ENCODE data around the gene RFXAP.

GRCh38 chr13:36806102-36806501 lies 12.9 kb upstream of the RFXAP start:
- TF ChIP-seq CTCF (IDR thresholded peaks at IDR 0.05 in 2 of 3, conservative IDR thresholded peaks at IDR 0.05 in 1 of 3; ENCODE audit: insufficient read depth in 2 of 3, low read depth in 1 of 3, low read length in 3 of 3) = no peak
- no peak for TF ChIP-seq VEZF1 (CRISPR knock-in tag; IDR thresholded peaks at IDR 0.05)
- no peak for TF ChIP-seq FOXA1 (IDR thresholded peaks at IDR 0.05; ENCODE audit: borderline replicate concordance)
- TF ChIP-seq HOXB6 (CRISPR knock-in tag; IDR thresholded peaks at IDR 0.05; ENCODE audit: borderline replicate concordance) = no peak
- TF ChIP-seq GTF2F1 (IDR thresholded peaks at IDR 0.05; ENCODE audit: low read depth, low read length) = no peak
